CD4-positive, alpha-beta T cell (primary cell): ENCODE measurements around the gene USPL1. TPM values are rescaled to one million over a fixed set of nuclear protein-coding genes. Genes with fewer than 3 reads are reported as not detected.

Source experiments
- ATAC-seq: fragments of 200-7000 bp; cut with Tn5 transposase; one replicate; pipeline ENCODE4 v1.10.0; 2022; ENCODE audit warnings: mild to moderate bottlenecking; ENCODE audit not compliant: poor library complexity
- CTCF ChIA-PET: fragments of 350-600 bp; sonication (Branson Sonifier 250); formaldehyde crosslinking; loops from one replicate; lab custom pipeline; 2021; ENCODE audit warnings: antibody characterized with exemption, inconsistent platforms; lab: Charles Lee
- POLR2A ChIA-PET: fragments of 350-600 bp; sonication (Branson Sonifier 250); formaldehyde crosslinking; loops from one replicate; lab custom pipeline; 2021; ENCODE audit warnings: antibody characterized with exemption, inconsistent platforms; lab: Charles Lee
- DNase-seq, 14 experiments: peaks; one replicate each; pipeline ENCODE4 v3.0.0-alpha.2; 2013 to 2020; ENCODE audit warnings: mixed read lengths in 2 of 14
- H3K27ac ChIP-seq, 2 donors: one replicate each; pipeline versions ENCODE4 v1.5.1 to v1.7.0; 2013; ENCODE audit warnings: low read length in 2 of 2, low read depth in 1 of 2, mild to moderate bottlenecking in 1 of 2
- H3K27me3 ChIP-seq, 2 experiments: 1 replicate in 1 of 2; 2 replicates in 1 of 2; pipeline versions ENCODE4 v1.6.1 to v1.7.0; 2013; ENCODE audit warnings: low read length in 2 of 2, control low read depth in 1 of 2, mild to moderate bottlenecking in 1 of 2, moderate library complexity in 1 of 2; ENCODE audit not compliant: insufficient read depth in 2 of 2, control insufficient read depth in 1 of 2
- H3K36me3 ChIP-seq: one replicate; pipeline ENCODE4 v1.6.1; 2013; ENCODE audit warnings: low read length, control low read depth; ENCODE audit not compliant: insufficient read depth
- H3K4me1 ChIP-seq: one replicate; pipeline ENCODE4 v1.6.1; 2013; ENCODE audit warnings: low read length, control low read depth; ENCODE audit not compliant: insufficient read depth
- H3K4me3 ChIP-seq: one replicate; pipeline ENCODE4 v1.5.1; 2013; ENCODE audit warnings: mild to moderate bottlenecking, low read length, moderate library complexity
- H3K9me3 ChIP-seq, 2 experiments: 1 replicate in 1 of 2; 2 replicates in 1 of 2; pipeline versions ENCODE4 v1.6.1 to v1.7.0; 2013; ENCODE audit warnings: low read length in 2 of 2, mild to moderate bottlenecking in 2 of 2, control low read depth in 1 of 2, moderate library complexity in 1 of 2; ENCODE audit not compliant: control insufficient read depth in 1 of 2, insufficient read depth in 1 of 2
- H3K27ac Mint-ChIP-seq: one replicate; pipeline ENCODE4 v1.8.0; 2020; ENCODE audit warnings: mixed read lengths
- H3K27me3 Mint-ChIP-seq: one replicate; pipeline ENCODE4 v1.8.0; 2021; ENCODE audit warnings: mixed read lengths
- H3K36me3 Mint-ChIP-seq: one replicate; pipeline ENCODE4 v1.8.0; 2021; ENCODE audit warnings: low read depth, mixed read lengths
- H3K4me1 Mint-ChIP-seq: one replicate; pipeline ENCODE4 v1.8.0; 2021; ENCODE audit warnings: low read depth, mixed read lengths
- H3K4me3 Mint-ChIP-seq: one replicate; pipeline ENCODE4 v1.8.0; 2020; ENCODE audit warnings: mild to moderate bottlenecking, mixed read lengths
- H3K9me3 Mint-ChIP-seq: one replicate; pipeline ENCODE4 v1.8.0; 2020; ENCODE audit warnings: mixed read lengths
- intact Hi-C, 2 experiments: fragments of 100-400 bp; cut with DNase I in 1 of 2; cut with micrococcal nuclease in 1 of 2; formaldehyde crosslinking; loops; one replicate each; pipeline versions ENCODE4 v1.15.1 to v1.9.0; 2023 to 2025; cut with DNase I, micrococcal nuclease
- total RNA-seq, 174 experiments: library from RNA in 2 of 174; stranded (reverse) in 2 of 174; gene quantifications; one replicate each; pipeline ENCODE4 v1.2.3 and lab custom pipeline; 2021 to 2026
- TF ChIP-seq, protein P1 (sequence below): fragments of 200-600 bp; IDR thresholded peaks from one replicate; pipeline ENCODE4 v1.8.0; 2022; ENCODE audit warnings: antibody characterized with exemption, mild to moderate bottlenecking

USPL1 gene
- total RNA-seq, 2 experiments from 2014 or later, result 41.2 to 42.0 TPM

DNA sequence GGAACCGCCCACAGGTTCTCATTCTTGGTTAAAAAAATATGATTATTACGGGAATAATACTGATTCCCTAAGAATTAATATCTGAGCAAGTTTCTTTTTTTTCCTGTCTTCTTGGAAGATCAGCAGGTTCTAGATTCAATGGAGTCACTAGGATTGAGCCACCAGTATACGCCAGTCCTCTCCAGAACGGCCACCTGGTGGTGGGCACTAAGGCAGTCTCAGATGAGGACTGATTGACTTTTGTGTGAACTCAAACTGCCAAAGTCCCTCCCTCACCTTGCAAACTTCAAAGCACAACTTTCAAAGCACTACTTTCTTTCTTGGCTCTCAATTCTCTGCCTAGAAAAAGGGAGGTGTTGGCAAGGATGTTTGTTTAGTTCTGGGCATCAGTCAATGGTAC is 84.3 kb downstream of the USPL1 start:
- Histone ChIP-seq H3K27me3 (no peaks in the 10 kb centered on the region), H3K36me3 (no peaks in the 10 kb centered on the region), H3K4me1 (no peaks in the 10 kb centered on the region), H3K9me3 (no peaks in the 10 kb centered on the region), H3K27ac (no peak overlapping the region), H3K4me3 (no peak overlapping the region)
- POLR2A ChIA-PET, result no interaction called here
- Mint-ChIP-seq H3K27me3 (peaks cover 5% of the 10 kb centered on the region), H3K4me3 (no peak overlapping the region), H3K9me3 (no peaks in the 10 kb centered on the region), H3K36me3 (no peaks in the 10 kb centered on the region), H3K4me1 (no peaks in the 10 kb centered on the region), H3K27ac (no peak overlapping the region)
- ATAC-seq, result no peak
- TF ChIP-seq, protein P1, sequence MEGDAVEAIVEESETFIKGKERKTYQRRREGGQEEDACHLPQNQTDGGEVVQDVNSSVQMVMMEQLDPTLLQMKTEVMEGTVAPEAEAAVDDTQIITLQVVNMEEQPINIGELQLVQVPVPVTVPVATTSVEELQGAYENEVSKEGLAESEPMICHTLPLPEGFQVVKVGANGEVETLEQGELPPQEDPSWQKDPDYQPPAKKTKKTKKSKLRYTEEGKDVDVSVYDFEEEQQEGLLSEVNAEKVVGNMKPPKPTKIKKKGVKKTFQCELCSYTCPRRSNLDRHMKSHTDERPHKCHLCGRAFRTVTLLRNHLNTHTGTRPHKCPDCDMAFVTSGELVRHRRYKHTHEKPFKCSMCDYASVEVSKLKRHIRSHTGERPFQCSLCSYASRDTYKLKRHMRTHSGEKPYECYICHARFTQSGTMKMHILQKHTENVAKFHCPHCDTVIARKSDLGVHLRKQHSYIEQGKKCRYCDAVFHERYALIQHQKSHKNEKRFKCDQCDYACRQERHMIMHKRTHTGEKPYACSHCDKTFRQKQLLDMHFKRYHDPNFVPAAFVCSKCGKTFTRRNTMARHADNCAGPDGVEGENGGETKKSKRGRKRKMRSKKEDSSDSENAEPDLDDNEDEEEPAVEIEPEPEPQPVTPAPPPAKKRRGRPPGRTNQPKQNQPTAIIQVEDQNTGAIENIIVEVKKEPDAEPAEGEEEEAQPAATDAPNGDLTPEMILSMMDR, result no peak
- intact Hi-C loops, result no loop called here
- no peak for DNase-seq
- CTCF ChIA-PET, result no interaction called here

DNA sequence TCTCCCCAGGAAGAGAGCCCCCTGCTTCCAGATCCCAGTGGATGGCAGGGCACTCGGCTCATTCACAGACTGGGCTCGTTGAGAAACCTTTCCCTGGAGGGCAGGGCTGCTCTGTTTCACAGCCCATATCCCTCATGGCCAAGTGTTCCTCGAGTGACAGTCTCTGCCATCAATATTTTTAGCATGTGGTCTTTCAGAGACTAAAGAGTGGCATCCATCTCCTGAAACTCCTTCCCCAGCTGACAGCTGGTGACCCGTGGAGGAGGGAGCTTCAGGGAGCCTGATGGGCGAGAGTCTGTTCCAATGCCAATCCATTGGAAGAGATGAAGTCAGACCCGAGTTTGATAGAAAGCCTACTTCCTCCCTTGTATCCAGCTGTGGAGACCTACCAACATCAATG is 86.9 kb downstream of the USPL1 start:
- intact Hi-C loops, result no loop called here
- H3K9me3 Mint-ChIP-seq, result no peaks in the 10 kb centered on the region
- DNase-seq (no peak), ATAC-seq (no peak)
- H3K36me3 Mint-ChIP-seq, result no peaks in the 10 kb centered on the region
- ChIA-PET POLR2A (no interaction called here), CTCF (no interaction called here)
- Histone ChIP-seq H3K27ac (no peak overlapping the region), H3K4me1 (no peaks in the 10 kb centered on the region), H3K4me3 (no peak overlapping the region), H3K27me3 (no peaks in the 10 kb centered on the region), H3K9me3 (no peaks in the 10 kb centered on the region), H3K36me3 (no peaks in the 10 kb centered on the region)
- H3K4me1 Mint-ChIP-seq, result no peaks in the 10 kb centered on the region
- H3K4me3 Mint-ChIP-seq, result no peak overlapping the region
- TF ChIP-seq, protein P1, result no peak
- no peak overlapping the region for H3K27ac Mint-ChIP-seq
- H3K27me3 Mint-ChIP-seq, result no peaks in the 10 kb centered on the region

DNA sequence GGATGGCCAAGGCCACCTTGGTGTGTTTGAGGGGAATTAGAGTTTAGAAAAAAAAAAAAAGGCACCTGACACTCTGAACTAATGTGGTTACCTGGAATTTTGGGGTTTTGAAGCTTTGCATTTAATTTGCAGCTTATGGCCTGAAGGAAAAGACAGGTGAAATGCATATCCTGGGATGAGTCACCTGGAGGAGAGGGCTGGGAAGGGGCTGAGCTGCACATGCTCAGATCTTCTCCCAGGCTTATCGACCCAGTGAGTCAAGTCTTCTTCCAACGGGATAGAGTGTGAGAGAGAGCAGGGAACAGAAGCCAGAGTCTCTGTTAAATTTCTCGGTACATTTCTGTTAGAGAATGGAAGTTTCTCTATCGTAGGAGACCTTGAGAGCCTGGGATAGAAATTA is 88.0 kb downstream of the USPL1 start:
- TF ChIP-seq, protein P1, result no peak
- H3K9me3 ChIP-seq, result no peaks in the 10 kb centered on the region
- ATAC-seq, result no peak
- no peaks in the 10 kb centered on the region for H3K36me3 ChIP-seq
- Mint-ChIP-seq H3K27me3 (no peaks in the 10 kb centered on the region), H3K36me3 (no peaks in the 10 kb centered on the region), H3K4me3 (no peak overlapping the region), H3K27ac (no peak overlapping the region), H3K9me3 (no peaks in the 10 kb centered on the region), H3K4me1 (no peaks in the 10 kb centered on the region)
- H3K27me3 ChIP-seq, result no peaks in the 10 kb centered on the region
- CTCF ChIA-PET, result interaction anchor here (0.7 kb wide), 1 partner anchor 762 kb away, joined by 3 read pairs; no protein-coding TSS in a partner anchor
- H3K4me3 ChIP-seq, result no peak overlapping the region
- no peak overlapping the region for H3K27ac ChIP-seq
- POLR2A ChIA-PET, result no interaction called here
- H3K4me1 ChIP-seq, result no peaks in the 10 kb centered on the region
- DNase-seq, result no peak
- intact Hi-C loops, result loop anchor here in 1 of 2 experiments (5.0 kb wide), 1 partner anchor 52 kb away; no protein-coding TSS in a partner anchor
